GM23338 (cell line): Measurements from ENCODE around the gene C2CD3.
"Not testable (repeated sequence)": the region's sequence is repeated elsewhere in the genome, so short reads cannot be mapped to it uniquely, and the experiment has no call there.

ENCODE experiments used
- EZH2 ChIP-seq: fragments of 200-600 bp; sonication (generic); IDR thresholded peaks from one replicate; pipeline ENCODE4 v1.8.0; 2017; ENCODE audit warnings: antibody characterized with exemption, mild to moderate bottlenecking, low read depth; ENCODE audit not compliant: unreplicated experiment
- EZH2phosphoT487 ChIP-seq: fragments of 200-600 bp; sonication (generic); IDR thresholded peaks from one replicate; pipeline ENCODE4 v1.8.1; 2018; ENCODE audit warnings: antibody characterized with exemption; ENCODE audit not compliant: unreplicated experiment
- POLR2AphosphoS5 ChIP-seq: IDR thresholded peaks from 2 replicates; pipeline ENCODE4 v1.6.1; 2016; ENCODE audit warnings: antibody characterized with exemption, low read depth
- ZNF331 ChIP-seq: fragments of 250-450 bp; sonication (Bioruptor Pico); IDR thresholded peaks from 2 replicates; pipeline ENCODE4 v1.5.0; 2020; ENCODE audit warnings: low read depth, mild to moderate bottlenecking, moderate library complexity
- TF ChIP-seq, protein P1 (sequence below), 2 experiments: fragments of 200-600 bp in 1 of 2; sonication (generic) in 1 of 2; conservative IDR thresholded peaks; 2 replicates each; pipeline versions ENCODE4 v1.5.1 to v1.6.1; 2016 to 2017; ENCODE audit warnings: antibody characterized with exemption in 2 of 2, low read depth in 2 of 2, mild to moderate bottlenecking in 2 of 2, moderate library complexity in 1 of 2
- TF ChIP-seq, protein P2 (sequence below): IDR thresholded peaks from one replicate; pipeline ENCODE4 v1.6.1; 2018; ENCODE audit warnings: antibody characterized with exemption; ENCODE audit not compliant: unreplicated experiment

DNA sequence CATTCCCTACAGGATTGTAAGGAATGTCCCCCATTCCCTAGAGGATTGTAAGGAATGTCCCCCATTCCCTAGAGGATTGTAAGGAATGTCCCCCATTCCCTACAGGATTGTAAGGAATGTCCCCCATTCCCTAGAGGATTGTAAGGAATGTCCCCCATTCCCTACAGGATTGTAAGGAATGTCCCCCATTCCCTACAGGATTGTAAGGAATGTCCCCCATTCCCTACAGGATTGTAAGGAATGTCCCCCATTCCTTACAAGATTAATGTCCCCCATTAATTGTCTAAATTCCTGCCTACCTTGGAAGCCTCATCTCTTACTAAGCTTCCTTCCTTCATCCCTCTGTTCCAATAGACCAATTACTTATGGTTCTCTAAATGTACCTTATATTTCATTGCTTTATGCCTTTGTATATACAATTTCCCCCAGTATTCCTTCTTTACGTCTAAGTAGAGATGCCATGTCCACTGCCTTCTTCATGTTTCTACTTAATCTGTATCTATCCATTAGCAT lies 30.8 kb downstream of the C2CD3 start:
- TF ChIP-seq, protein P1, sequence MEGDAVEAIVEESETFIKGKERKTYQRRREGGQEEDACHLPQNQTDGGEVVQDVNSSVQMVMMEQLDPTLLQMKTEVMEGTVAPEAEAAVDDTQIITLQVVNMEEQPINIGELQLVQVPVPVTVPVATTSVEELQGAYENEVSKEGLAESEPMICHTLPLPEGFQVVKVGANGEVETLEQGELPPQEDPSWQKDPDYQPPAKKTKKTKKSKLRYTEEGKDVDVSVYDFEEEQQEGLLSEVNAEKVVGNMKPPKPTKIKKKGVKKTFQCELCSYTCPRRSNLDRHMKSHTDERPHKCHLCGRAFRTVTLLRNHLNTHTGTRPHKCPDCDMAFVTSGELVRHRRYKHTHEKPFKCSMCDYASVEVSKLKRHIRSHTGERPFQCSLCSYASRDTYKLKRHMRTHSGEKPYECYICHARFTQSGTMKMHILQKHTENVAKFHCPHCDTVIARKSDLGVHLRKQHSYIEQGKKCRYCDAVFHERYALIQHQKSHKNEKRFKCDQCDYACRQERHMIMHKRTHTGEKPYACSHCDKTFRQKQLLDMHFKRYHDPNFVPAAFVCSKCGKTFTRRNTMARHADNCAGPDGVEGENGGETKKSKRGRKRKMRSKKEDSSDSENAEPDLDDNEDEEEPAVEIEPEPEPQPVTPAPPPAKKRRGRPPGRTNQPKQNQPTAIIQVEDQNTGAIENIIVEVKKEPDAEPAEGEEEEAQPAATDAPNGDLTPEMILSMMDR (conservative IDR thresholded peaks at IDR 0.05; ENCODE audit: low read depth in 2 of 2): not testable (repeated sequence)
- not testable (repeated sequence) for TF ChIP-seq POLR2AphosphoS5, EZH2, ZNF331, EZH2phosphoT487
- TF ChIP-seq, protein P2, sequence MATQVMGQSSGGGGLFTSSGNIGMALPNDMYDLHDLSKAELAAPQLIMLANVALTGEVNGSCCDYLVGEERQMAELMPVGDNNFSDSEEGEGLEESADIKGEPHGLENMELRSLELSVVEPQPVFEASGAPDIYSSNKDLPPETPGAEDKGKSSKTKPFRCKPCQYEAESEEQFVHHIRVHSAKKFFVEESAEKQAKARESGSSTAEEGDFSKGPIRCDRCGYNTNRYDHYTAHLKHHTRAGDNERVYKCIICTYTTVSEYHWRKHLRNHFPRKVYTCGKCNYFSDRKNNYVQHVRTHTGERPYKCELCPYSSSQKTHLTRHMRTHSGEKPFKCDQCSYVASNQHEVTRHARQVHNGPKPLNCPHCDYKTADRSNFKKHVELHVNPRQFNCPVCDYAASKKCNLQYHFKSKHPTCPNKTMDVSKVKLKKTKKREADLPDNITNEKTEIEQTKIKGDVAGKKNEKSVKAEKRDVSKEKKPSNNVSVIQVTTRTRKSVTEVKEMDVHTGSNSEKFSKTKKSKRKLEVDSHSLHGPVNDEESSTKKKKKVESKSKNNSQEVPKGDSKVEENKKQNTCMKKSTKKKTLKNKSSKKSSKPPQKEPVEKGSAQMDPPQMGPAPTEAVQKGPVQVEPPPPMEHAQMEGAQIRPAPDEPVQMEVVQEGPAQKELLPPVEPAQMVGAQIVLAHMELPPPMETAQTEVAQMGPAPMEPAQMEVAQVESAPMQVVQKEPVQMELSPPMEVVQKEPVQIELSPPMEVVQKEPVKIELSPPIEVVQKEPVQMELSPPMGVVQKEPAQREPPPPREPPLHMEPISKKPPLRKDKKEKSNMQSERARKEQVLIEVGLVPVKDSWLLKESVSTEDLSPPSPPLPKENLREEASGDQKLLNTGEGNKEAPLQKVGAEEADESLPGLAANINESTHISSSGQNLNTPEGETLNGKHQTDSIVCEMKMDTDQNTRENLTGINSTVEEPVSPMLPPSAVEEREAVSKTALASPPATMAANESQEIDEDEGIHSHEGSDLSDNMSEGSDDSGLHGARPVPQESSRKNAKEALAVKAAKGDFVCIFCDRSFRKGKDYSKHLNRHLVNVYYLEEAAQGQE: peak; percentile 22
